ENCODE data around the gene ADAM20. TPM values are rescaled to one million over a fixed set of nuclear protein-coding genes. Genes with fewer than 3 reads are reported as not detected.

ADAM20 gene
- total RNA-seq, result 0.32 and 1.1 TPM in 2 replicates

DNA sequence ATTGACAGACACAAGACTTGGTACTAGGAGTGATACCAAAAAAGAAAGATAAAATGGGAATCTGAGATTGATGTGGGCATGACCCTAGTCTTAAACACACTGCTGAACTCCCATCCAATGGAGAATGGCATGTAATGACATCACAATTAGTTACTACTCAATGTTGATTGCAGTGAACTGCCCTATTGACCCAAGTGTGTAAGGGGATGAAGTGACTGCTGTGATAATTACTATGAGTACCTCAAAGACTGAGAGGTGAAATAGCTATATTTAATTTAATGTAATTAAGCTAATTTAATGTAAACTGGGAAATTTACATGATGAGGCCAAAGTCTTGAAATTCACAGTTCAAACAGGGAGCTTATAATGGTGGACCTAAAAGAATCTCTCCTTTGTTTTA is at the start of gene ADAM20:
TSS of gene ADAM20 (minus strand) at position 101 of the 400 bp plus-strand sequence. CDS start 10,247 bp downstream, outside the sequence.

Other genes starting within 250 kb of the ADAM20 start
- gene COX16, start 175.3 kb downstream of the ADAM20 start, total RNA-seq, result 71.5 and 79.2 TPM in 2 replicates
- 17.9 and 25.1 TPM in 2 replicates for gene SYNJ2BP, start 117.9 kb downstream of the ADAM20 start, total RNA-seq
- gene ADAM21, start 82.8 kb downstream of the ADAM20 start, total RNA-seq, result under 0.01 and 0.30 TPM in 2 replicates
- gene MED6, start 65.7 kb upstream of the ADAM20 start, total RNA-seq, result 37.2 and 37.4 TPM in 2 replicates
- gene TTC9, start 106.9 kb upstream of the ADAM20 start, total RNA-seq, result under 0.01 and 0.15 TPM in 2 replicates